ENCODE results near the gene ZKSCAN1.

DNA sequence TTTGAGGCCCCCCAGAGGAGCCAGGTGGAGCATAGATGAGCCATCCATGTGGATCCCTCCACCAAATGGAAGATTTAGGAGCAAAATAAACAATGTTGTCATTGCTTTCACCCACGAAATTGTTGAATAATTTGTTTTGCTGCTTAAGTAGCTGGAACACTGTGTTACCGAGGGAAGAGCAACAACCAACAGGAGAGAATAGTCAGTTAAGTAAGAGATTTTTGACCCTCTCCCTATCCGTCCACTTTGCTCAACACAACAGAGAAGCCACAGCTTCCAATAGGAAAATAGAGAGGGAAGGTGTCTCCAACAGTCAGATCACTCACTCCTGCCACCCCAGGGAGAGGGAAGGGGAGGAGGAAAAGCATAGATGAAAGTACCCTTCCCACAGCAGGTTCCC lies 3.9 kb upstream of the ZKSCAN1 start:
- TF ChIP-seq, protein P1, sequence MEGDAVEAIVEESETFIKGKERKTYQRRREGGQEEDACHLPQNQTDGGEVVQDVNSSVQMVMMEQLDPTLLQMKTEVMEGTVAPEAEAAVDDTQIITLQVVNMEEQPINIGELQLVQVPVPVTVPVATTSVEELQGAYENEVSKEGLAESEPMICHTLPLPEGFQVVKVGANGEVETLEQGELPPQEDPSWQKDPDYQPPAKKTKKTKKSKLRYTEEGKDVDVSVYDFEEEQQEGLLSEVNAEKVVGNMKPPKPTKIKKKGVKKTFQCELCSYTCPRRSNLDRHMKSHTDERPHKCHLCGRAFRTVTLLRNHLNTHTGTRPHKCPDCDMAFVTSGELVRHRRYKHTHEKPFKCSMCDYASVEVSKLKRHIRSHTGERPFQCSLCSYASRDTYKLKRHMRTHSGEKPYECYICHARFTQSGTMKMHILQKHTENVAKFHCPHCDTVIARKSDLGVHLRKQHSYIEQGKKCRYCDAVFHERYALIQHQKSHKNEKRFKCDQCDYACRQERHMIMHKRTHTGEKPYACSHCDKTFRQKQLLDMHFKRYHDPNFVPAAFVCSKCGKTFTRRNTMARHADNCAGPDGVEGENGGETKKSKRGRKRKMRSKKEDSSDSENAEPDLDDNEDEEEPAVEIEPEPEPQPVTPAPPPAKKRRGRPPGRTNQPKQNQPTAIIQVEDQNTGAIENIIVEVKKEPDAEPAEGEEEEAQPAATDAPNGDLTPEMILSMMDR (IDR thresholded peaks at IDR 0.05): no peak
- no peak for TF ChIP-seq POLR2AphosphoS5 (IDR thresholded peaks at IDR 0.05)

All from breast epithelium (tissue), 3 donors.